ENCODE data around the gene CDCP1.

GRCh38 chr3:45191424-45191823, 45.2 kb upstream of the CDCP1 start:
- TF ChIP-seq, protein P1, sequence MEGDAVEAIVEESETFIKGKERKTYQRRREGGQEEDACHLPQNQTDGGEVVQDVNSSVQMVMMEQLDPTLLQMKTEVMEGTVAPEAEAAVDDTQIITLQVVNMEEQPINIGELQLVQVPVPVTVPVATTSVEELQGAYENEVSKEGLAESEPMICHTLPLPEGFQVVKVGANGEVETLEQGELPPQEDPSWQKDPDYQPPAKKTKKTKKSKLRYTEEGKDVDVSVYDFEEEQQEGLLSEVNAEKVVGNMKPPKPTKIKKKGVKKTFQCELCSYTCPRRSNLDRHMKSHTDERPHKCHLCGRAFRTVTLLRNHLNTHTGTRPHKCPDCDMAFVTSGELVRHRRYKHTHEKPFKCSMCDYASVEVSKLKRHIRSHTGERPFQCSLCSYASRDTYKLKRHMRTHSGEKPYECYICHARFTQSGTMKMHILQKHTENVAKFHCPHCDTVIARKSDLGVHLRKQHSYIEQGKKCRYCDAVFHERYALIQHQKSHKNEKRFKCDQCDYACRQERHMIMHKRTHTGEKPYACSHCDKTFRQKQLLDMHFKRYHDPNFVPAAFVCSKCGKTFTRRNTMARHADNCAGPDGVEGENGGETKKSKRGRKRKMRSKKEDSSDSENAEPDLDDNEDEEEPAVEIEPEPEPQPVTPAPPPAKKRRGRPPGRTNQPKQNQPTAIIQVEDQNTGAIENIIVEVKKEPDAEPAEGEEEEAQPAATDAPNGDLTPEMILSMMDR (IDR thresholded peaks at IDR 0.05), result no peak
- TF ChIP-seq POLR2A (IDR thresholded peaks at IDR 0.05), result no peak

Data from right lobe of liver (tissue), 4 donors.